GM21786 (cell line): ENCODE measurements around the gene TMEM167B.
"Not testable (repeated sequence)": the region's sequence is repeated elsewhere in the genome, so short reads cannot be mapped to it uniquely, and the experiment has no call there.

Source experiments
- ATAC-seq: cut with Tn5 transposase; IDR thresholded peaks from one replicate; pipeline ENCODE4 v1.9.1; 2021; ENCODE audit not compliant: unreplicated experiment

TMEM167B gene

GRCh38 chr1:109090196-109091077 is at the start of gene TMEM167B:
Gene TMEM167B, plus strand, starts transcription at chr1:109090764. Its CDS starts 109 bp downstream, at chr1:109090873.
- peak; percentile 87 for ATAC-seq

GRCh38 chr1:109040989-109041620 is 49.5 kb upstream of the TMEM167B start:
- peak; percentile 17 for ATAC-seq

- ATAC-seq = peak; percentile 96
These were observed 48.7 kb upstream of the TMEM167B start, which contains the start of gene WDR47 for GRCh38 chr1:109041621-109042468. Gene WDR47, minus strand, starts transcription at chr1:109042102. Its CDS starts 18,590 bp downstream, at chr1:109023512.

GRCh38 chr1:109045595-109045994 is 45.0 kb upstream of the TMEM167B start:
- ATAC-seq = no peak

- ATAC-seq = no peak
These were observed 43.9 kb upstream of the TMEM167B start for GRCh38 chr1:109046671-109047070.

- ATAC-seq = no peak
These were observed 43.2 kb upstream of the TMEM167B start for GRCh38 chr1:109047339-109047738.

GRCh38 chr1:109048335-109048734 is 42.2 kb upstream of the TMEM167B start:
- ATAC-seq = no peak

- ATAC-seq = no peak
These were observed 40.2 kb upstream of the TMEM167B start for GRCh38 chr1:109050228-109050995.

GRCh38 chr1:109052145-109052544 is 38.4 kb upstream of the TMEM167B start:
- not testable (repeated sequence) for ATAC-seq

- ATAC-seq = no peak
These were observed 34.5 kb upstream of the TMEM167B start for GRCh38 chr1:109056064-109056463.

- ATAC-seq = no peak
These were observed 31.5 kb upstream of the TMEM167B start for GRCh38 chr1:109059026-109059425.

- no peak for ATAC-seq
These were observed 29.9 kb upstream of the TMEM167B start for GRCh38 chr1:109060707-109061106.

- no peak for ATAC-seq
These were observed 29.4 kb upstream of the TMEM167B start for GRCh38 chr1:109061183-109061582.

- ATAC-seq = no peak
These were observed 25.4 kb upstream of the TMEM167B start for GRCh38 chr1:109065137-109065536.

- ATAC-seq = no peak
These were observed 22.7 kb upstream of the TMEM167B start for GRCh38 chr1:109067883-109068282.

- no peak for ATAC-seq
These were observed 21.3 kb upstream of the TMEM167B start for GRCh38 chr1:109069294-109069693.

GRCh38 chr1:109075531-109076490 is 14.8 kb upstream of the TMEM167B start, which contains the start of gene TAF13:
Gene TAF13, minus strand, starts transcription at chr1:109076003. Its CDS starts 56 bp downstream, at chr1:109075947.
- peak; percentile 99 for ATAC-seq

- ATAC-seq = no peak
These were observed 12.2 kb upstream of the TMEM167B start for GRCh38 chr1:109078317-109078716.

GRCh38 chr1:109079240-109079622 is 11.3 kb upstream of the TMEM167B start:
- ATAC-seq = no peak
